Muscle of leg (tissue), 16 donors: ENCODE results near the gene SNURF. TPM values are rescaled to one million over a fixed set of nuclear protein-coding genes. Genes with fewer than 3 reads are reported as not detected.
"Not testable (repeated sequence)": the region's sequence is repeated elsewhere in the genome, so short reads cannot be mapped to it uniquely, and the experiment has no call there.

Source experiments
- DNase-seq: peaks from one replicate; pipeline ENCODE4 v3.0.0; 2013
- H3K27ac ChIP-seq: one replicate; pipeline ENCODE4 v1.5.1; 2013; ENCODE audit warnings: mild to moderate bottlenecking, low read length, control low read depth
- H3K27me3 ChIP-seq: one replicate; pipeline ENCODE4 v1.6.1; 2013; ENCODE audit warnings: low read length; ENCODE audit not compliant: control insufficient read depth, insufficient read depth
- H3K36me3 ChIP-seq: one replicate; pipeline ENCODE4 v1.6.1; 2013; ENCODE audit warnings: low read length; ENCODE audit not compliant: control insufficient read depth, insufficient read depth
- H3K4me1 ChIP-seq: one replicate; pipeline ENCODE4 v1.6.1; 2013; ENCODE audit warnings: low read length; ENCODE audit not compliant: control insufficient read depth, insufficient read depth
- H3K4me3 ChIP-seq: one replicate; pipeline ENCODE4 v1.5.1; 2013; ENCODE audit warnings: low read length, control low read depth
- H3K9me3 ChIP-seq: replicated peaks from 2 replicates; pipeline ENCODE4 v1.6.1; 2013; ENCODE audit warnings: low read depth, low read length; ENCODE audit not compliant: control insufficient read depth
- WGBS: methylation state at CpG from one replicate; pipeline ENCODE4 v1.1.5; 2013; ENCODE audit warnings: missing lambda C conversion rate; ENCODE audit not compliant: insufficient coverage; 5-methylcytosine and 5-hydroxymethylcytosine counted together
- long read RNA-seq, 11 donors: transcript quantifications; one replicate each; lab custom pipeline, GENCODE V29; 2026
- polyA plus RNA-seq, 8 donors: library from polyadenylated mRNA; unstranded; fragments of 120-200 nt; gene quantifications; one replicate each; pipeline versions ENCODE4 v1.2.1 to v1.2.3, GENCODE V29; 2013; ENCODE audit warnings: inconsistent platforms in 1 of 8, low replicate concordance in 1 of 8; ENCODE audit not compliant: insufficient read length in 8 of 8, insufficient read depth in 1 of 8
- total RNA-seq: library from RNA; stranded (reverse); fragments of 120-200 nt; gene quantifications from one replicate; pipeline ENCODE4 v1.2.4, GENCODE V29; 2013

The SNURF gene
- total RNA-seq = 16.7 TPM
- 10 to 100 TPM in 7 of 8 donors, 1 to 10 TPM in 1; 8.4 to 37.9 (median 17.5) TPM for polyA plus RNA-seq
- long read RNA-seq, donor 1 = 0 reads
- long read RNA-seq, donor 2, partial matches to known transcripts = 0 of 1 reads
- long read RNA-seq, donor 2, other reads (novel, unspliced or antisense) = 0 of 1 reads
- long read RNA-seq, donor 3 = 0 reads
- long read RNA-seq, donor 4, partial matches to known transcripts = 0 of 3 reads
- long read RNA-seq, donor 4, other reads (novel, unspliced or antisense) = 0 of 3 reads
- long read RNA-seq, donor 5, transcript SNURF-201 (4 exons, 331 nt) = major isoform, 7 of 10 reads
- long read RNA-seq, donor 5, partial matches to known transcripts = 0 of 10 reads
- long read RNA-seq, donor 5, other reads (novel, unspliced or antisense) = 0 of 10 reads
- long read RNA-seq, donor 6, transcript SNURF-201 (4 exons, 331 nt) = major isoform, 7 of 13 reads
- long read RNA-seq, donor 6, transcript SNURF-202 (3 exons, 650 nt) = minor isoform, 6 of 13 reads
- long read RNA-seq, donor 6, partial matches to known transcripts = 0 of 13 reads
- long read RNA-seq, donor 6, other reads (novel, unspliced or antisense) = 0 of 13 reads
- long read RNA-seq, donor 7, partial matches to known transcripts = 0 of 4 reads
- long read RNA-seq, donor 7, other reads (novel, unspliced or antisense) = 0 of 4 reads
- long read RNA-seq, donor 8, transcript SNURF-201 (4 exons, 331 nt) = major isoform, 5 of 6 reads
- long read RNA-seq, donor 8, partial matches to known transcripts = 0 of 6 reads
- long read RNA-seq, donor 8, other reads (novel, unspliced or antisense) = 0 of 6 reads
- long read RNA-seq, donor 9, partial matches to known transcripts = 0 of 5 reads
- long read RNA-seq, donor 9, other reads (novel, unspliced or antisense) = 0 of 5 reads
- long read RNA-seq, donor 10, partial matches to known transcripts = 0 of 4 reads
- long read RNA-seq, donor 10, other reads (novel, unspliced or antisense) = 0 of 4 reads
- long read RNA-seq, donor 11, partial matches to known transcripts = 0 of 2 reads
- long read RNA-seq, donor 11, other reads (novel, unspliced or antisense) = 0 of 2 reads

DNA sequence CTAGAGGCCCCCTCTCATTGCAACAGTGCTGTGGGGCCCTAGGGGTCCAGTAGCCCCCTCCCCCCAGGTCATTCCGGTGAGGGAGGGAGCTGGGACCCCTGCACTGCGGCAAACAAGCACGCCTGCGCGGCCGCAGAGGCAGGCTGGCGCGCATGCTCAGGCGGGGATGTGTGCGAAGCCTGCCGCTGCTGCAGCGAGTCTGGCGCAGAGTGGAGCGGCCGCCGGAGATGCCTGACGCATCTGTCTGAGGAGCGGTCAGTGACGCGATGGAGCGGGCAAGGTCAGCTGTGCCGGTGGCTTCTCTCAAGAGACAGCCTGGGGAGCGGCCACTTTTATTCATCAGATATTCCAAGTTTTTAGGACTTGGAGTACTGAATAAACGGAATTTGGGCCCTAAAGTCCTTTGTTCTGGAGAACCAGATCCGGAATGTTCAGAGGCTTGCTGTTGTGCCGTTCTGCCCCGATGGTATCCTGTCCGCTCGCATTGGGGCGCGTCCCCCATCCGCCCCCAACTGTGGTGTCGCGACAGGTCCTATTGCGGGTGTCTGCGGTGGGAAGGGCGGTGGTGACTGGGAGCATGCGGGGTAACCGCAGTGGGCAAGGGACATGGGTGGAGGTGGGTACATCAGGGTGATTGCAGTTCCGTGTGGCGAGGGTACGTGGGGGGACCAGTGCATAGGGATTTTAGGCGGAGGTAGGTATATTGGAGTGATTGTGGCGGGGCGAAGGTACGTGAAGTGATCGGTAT, at the start of gene SNURF, which contains the start of gene SNRPN:
SNURF (plus strand) TSS at position 205 of the 748 bp plus-strand sequence; CDS start at position 267, 62 bp downstream.
SNRPN (plus strand) TSS at position 205 of the 748 bp plus-strand sequence. CDS start 19,467 bp downstream, outside the sequence.
- Histone ChIP-seq H3K9me3 (peaks cover 3% of the 10 kb centered on the region), H3K27ac (peak within 1 kb of the TSS; percentile 95), H3K36me3 (no peaks in the 10 kb centered on the region), H3K4me1 (peaks cover 2% of the 10 kb centered on the region), H3K4me3 (peak within 1 kb of the TSS; percentile 80), H3K27me3 (no peaks in the 10 kb centered on the region)
- 55% methylated on average over 46 of the region's 47 CpGs for WGBS
- DNase-seq = peak; percentile 80

DNA sequence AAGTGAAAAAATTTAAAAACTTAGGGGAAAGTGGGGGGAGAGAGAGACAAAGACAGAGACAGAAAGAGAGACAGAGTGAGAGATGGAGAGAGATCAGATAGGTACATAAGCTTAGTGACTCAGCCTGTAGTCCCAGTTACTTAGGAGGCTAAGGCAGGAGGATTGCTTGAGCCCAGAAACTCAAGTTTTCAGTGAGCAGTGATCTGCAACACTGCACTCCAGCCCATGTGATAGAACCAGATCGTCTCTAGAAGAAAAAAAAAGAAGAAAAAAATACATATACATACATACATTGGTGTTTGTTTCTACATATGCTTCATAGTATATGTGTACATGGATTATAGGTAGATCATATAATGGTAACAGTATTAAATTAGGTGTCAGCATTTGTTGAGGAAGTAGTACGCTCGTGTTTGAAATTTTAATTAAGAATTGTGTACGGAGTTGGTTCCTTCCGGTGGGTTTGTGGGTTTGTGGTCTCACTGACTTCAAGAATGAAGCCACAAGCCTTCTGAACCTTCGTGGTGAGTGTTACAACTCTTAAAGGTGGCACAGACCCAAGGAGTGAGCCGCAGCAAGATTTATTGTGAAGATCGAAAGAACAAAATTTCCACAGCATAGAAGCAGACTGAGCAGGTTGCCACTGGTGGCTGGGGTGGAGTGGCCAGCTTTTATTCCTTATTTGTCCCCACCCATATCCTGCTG, 38.3 kb upstream of the SNURF start:
- Histone ChIP-seq H3K4me1 (no peaks in the 10 kb centered on the region), H3K4me3 (no peak overlapping the region), H3K36me3 (no peaks in the 10 kb centered on the region), H3K27ac (no peak overlapping the region), H3K9me3 (peaks cover 5% of the 10 kb centered on the region), H3K27me3 (no peaks in the 10 kb centered on the region)
- WGBS = 93% methylated on average over 4 of the region's 8 CpGs
- DNase-seq = no peak

DNA sequence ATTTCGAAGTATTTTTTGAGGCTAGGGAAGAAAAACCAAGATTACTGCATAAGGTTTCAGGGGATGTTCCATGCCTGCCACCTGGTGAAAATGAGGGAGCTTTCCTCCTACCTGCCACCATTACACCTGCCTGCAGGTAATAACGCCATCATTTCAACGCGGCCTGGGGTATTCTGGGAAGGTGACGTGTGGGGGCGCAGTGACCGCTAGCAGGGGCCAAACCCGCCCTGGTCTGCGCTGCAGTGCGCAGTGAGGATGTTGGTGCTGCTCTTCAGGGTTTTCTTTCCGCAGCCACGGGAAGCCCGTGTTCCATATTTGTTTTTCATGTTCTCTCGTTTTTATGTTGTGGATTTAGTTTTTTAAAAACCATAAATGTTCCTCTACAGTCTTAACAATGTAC, 37.4 kb upstream of the SNURF start:
- Histone ChIP-seq H3K9me3 (peaks cover 3% of the 10 kb centered on the region), H3K27ac (no peak overlapping the region), H3K27me3 (no peaks in the 10 kb centered on the region), H3K4me3 (no peak overlapping the region), H3K4me1 (no peaks in the 10 kb centered on the region), H3K36me3 (no peaks in the 10 kb centered on the region)
- 90% methylated on average over 7 of the region's 14 CpGs for WGBS
- no peak for DNase-seq

- Histone ChIP-seq H3K4me1 (no peaks in the 10 kb centered on the region), H3K4me3 (no peak overlapping the region), H3K36me3 (no peaks in the 10 kb centered on the region), H3K27me3 (no peaks in the 10 kb centered on the region), H3K27ac (no peak overlapping the region), H3K9me3 (no peaks in the 10 kb centered on the region)
- no peak for DNase-seq
- WGBS = 72% methylated on average over 2 of the region's 2 CpGs
These were observed 35.3 kb upstream of the SNURF start for GRCh38 chr15:24919446-24919845.

GRCh38 chr15:24922781-24923180, 32.0 kb upstream of the SNURF start:
- not testable (repeated sequence) for H3K27ac ChIP-seq, DNase-seq, H3K4me3 ChIP-seq, H3K4me1 ChIP-seq, H3K27me3 ChIP-seq, H3K9me3 ChIP-seq, H3K36me3 ChIP-seq
- 81% methylated on average over 5 of the region's 6 CpGs for WGBS

DNA sequence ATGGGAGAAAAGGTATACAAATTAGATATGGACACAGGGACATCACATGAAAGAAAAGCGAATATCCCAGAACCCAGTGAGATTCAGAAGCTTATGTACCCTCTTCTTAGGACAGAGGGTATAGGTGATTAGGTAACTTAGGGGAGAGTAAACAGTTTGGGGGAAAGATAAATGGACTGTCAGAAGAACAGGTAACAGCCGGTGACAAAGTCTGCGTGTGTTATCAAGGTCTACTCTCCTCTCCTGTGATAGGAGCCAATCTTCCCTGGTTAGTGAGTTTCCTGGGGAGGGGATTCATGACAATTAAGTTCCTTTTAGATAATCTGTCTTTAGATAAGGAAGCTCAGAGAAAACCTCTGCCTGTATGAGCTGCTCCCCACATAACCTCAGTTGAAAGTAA, 30.6 kb upstream of the SNURF start:
- H3K9me3 ChIP-seq = no peaks in the 10 kb centered on the region
- H3K4me3 ChIP-seq = no peak overlapping the region
- no peaks in the 10 kb centered on the region for H3K27me3 ChIP-seq
- WGBS = 83% methylated on average over 1 of the region's 3 CpGs
- H3K4me1 ChIP-seq = no peaks in the 10 kb centered on the region
- no peak overlapping the region for H3K27ac ChIP-seq
- DNase-seq = no peak
- H3K36me3 ChIP-seq = no peaks in the 10 kb centered on the region

- Histone ChIP-seq H3K27ac (no peak overlapping the region), H3K36me3 (no peaks in the 10 kb centered on the region), H3K4me1 (no peaks in the 10 kb centered on the region), H3K4me3 (no peak overlapping the region), H3K9me3 (no peaks in the 10 kb centered on the region), H3K27me3 (no peaks in the 10 kb centered on the region)
- DNase-seq = no peak
- WGBS = no CpG with 5 or more reads among the region's 2 CpGs
These were observed 30.2 kb upstream of the SNURF start for GRCh38 chr15:24924621-24925020.

DNA sequence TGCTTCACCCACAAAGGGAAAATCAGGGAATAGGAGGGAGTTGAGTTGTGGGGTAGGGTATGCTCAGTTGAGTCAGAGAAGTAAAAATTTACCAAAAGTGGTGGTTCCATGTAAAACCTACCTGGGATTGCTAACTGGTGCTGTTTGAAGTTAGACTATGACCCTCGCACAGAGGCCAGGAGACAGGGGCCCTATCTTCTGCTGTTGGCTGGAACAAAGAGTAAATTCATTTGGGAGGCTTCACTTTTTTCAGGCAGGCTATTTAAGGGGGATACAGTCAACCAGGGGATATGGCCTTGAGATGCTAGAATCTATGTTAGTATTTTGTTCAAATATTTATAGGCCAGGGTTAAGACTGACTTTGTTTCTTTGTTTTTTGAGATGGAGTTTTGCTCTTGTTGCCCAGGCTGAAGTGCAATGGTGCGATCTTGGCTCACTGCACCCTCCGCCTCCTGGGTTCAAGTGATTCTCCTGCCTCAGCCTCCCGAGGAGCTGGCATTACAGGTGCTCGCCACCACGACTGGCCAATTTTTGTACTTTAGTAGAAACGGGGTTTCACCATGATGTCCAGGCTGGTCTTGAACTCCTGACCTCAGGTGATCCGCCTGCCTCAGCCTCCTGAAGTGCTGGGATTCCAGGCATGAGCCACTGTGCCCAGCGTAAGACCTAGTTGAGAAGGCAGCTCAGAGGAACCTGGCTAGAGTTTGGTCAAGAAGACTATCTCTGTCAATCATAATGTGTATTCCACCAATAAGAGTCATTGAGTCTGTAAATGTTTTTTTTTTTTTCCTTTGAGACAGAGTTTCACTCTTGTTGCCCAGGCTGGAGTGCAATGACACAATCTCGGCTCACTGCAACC, 22.7 kb upstream of the SNURF start:
- not testable (repeated sequence) for H3K4me1 ChIP-seq, DNase-seq, H3K9me3 ChIP-seq, H3K36me3 ChIP-seq, H3K27ac ChIP-seq, H3K4me3 ChIP-seq, H3K27me3 ChIP-seq
- 89% methylated on average over 8 of the region's 10 CpGs for WGBS
